ENCODE results near the gene PLCH1.

The PLCH1 gene

GRCh38 chr3:155327871-155328270 is 417.0 kb downstream of the PLCH1 start:
- TF ChIP-seq, protein P1, sequence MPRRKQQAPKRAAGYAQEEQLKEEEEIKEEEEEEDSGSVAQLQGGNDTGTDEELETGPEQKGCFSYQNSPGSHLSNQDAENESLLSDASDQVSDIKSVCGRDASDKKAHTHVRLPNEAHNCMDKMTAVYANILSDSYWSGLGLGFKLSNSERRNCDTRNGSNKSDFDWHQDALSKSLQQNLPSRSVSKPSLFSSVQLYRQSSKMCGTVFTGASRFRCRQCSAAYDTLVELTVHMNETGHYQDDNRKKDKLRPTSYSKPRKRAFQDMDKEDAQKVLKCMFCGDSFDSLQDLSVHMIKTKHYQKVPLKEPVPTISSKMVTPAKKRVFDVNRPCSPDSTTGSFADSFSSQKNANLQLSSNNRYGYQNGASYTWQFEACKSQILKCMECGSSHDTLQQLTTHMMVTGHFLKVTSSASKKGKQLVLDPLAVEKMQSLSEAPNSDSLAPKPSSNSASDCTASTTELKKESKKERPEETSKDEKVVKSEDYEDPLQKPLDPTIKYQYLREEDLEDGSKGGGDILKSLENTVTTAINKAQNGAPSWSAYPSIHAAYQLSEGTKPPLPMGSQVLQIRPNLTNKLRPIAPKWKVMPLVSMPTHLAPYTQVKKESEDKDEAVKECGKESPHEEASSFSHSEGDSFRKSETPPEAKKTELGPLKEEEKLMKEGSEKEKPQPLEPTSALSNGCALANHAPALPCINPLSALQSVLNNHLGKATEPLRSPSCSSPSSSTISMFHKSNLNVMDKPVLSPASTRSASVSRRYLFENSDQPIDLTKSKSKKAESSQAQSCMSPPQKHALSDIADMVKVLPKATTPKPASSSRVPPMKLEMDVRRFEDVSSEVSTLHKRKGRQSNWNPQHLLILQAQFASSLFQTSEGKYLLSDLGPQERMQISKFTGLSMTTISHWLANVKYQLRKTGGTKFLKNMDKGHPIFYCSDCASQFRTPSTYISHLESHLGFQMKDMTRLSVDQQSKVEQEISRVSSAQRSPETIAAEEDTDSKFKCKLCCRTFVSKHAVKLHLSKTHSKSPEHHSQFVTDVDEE (CRISPR knock-in tag; IDR thresholded peaks at IDR 0.05): no peak
- TF ChIP-seq ZNF8 (CRISPR knock-in tag; IDR thresholded peaks at IDR 0.05) (no peak), GLIS3 (CRISPR knock-in tag; IDR thresholded peaks at IDR 0.05) (no peak), ZNF70 (CRISPR knock-in tag; IDR thresholded peaks at IDR 0.05) (no peak), ZFP30 (CRISPR knock-in tag; IDR thresholded peaks at IDR 0.05) (no peak), OSR1 (CRISPR knock-in tag; IDR thresholded peaks at IDR 0.05) (no peak)
- ATAC-seq: no peak

DNA sequence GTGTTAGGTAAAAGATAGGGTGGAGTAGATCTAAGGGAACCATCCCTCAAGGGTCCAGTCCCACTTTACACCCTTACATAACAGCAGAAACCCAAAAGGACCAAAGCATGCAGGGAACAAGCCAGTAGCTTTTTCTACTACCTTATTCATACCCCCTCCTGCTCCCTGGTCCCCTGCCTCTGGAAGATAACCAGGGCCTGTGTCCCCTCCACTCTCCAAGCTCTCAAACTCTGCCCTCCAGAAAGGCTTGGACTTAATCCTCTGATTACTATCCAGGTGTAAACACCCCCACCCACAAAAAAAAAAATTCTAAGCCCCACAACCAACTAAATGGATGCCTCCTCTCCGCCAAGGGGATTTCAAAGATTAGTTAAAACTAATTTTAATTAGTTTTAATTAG is 417.4 kb downstream of the PLCH1 start:
- no peak for TF ChIP-seq TOX (CRISPR knock-in tag; IDR thresholded peaks at IDR 0.05; ENCODE audit: borderline replicate concordance)
- no peak for TF ChIP-seq ISL1 (CRISPR knock-in tag; IDR thresholded peaks at IDR 0.05)
- TF ChIP-seq, protein P2, sequence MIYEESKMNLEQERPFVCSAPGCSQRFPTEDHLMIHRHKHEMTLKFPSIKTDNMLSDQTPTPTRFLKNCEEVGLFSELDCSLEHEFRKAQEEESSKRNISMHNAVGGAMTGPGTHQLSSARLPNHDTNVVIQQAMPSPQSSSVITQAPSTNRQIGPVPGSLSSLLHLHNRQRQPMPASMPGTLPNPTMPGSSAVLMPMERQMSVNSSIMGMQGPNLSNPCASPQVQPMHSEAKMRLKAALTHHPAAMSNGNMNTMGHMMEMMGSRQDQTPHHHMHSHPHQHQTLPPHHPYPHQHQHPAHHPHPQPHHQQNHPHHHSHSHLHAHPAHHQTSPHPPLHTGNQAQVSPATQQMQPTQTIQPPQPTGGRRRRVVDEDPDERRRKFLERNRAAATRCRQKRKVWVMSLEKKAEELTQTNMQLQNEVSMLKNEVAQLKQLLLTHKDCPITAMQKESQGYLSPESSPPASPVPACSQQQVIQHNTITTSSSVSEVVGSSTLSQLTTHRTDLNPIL (CRISPR knock-in tag; IDR thresholded peaks at IDR 0.05; ENCODE audit: low read depth): no peak
- no peak for TF ChIP-seq PPARA (CRISPR knock-in tag; IDR thresholded peaks at IDR 0.05; ENCODE audit: borderline replicate concordance)
- TF ChIP-seq, protein P1 (CRISPR knock-in tag; IDR thresholded peaks at IDR 0.05): no peak
- TF ChIP-seq ZNF70 (CRISPR knock-in tag; IDR thresholded peaks at IDR 0.05): no peak
- TF ChIP-seq OSR1 (CRISPR knock-in tag; IDR thresholded peaks at IDR 0.05): no peak
- no peak for TF ChIP-seq RARB (CRISPR knock-in tag; IDR thresholded peaks at IDR 0.05)
- no peak for ATAC-seq

DNA sequence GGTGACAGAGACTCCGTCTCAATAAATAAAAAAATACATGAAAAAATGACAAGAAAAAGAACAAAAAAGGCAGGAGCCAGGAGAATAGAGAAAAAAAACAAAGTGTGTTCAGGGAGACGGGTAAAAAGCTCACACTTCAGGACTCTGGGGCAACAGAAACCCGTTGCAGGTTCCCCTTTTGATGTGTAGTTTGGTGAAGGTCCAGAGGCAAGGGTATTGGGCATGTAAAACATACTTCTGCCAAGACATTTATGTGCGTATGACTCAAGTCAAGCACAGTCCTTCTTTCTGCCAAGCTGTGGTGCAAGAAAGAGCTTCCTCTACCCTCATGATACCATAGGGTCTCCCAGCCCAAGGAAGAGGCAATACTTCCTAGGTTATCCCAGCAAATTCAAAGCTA is 418.0 kb downstream of the PLCH1 start:
- no peak for ATAC-seq
- no peak for TF ChIP-seq ZC3H10 (CRISPR knock-in tag; IDR thresholded peaks at IDR 0.05)
- TF ChIP-seq TOX (CRISPR knock-in tag; IDR thresholded peaks at IDR 0.05; ENCODE audit: borderline replicate concordance): no peak
- TF ChIP-seq ZFP3 (CRISPR knock-in tag; IDR thresholded peaks at IDR 0.05): no peak

DNA sequence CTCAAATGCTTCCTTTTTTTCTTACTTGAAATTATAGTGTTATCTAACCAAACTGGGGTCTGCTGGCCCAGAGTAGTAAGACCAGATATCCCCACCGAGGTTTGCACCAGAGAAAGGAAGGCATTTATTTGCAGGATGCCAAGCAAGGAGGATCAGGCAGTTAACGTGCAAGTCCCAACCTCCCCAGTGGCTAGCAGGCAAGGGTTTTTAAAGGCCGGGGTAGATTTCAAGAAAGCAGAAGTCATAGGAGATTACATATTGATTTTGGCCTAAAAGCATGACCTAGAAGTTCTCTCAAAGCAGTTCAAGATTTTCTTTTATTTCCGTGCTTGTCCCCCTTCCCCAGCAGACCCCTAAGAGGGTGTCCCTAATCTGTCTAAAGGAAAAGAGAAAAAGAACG is 418.6 kb downstream of the PLCH1 start:
- no peak for ATAC-seq
- TF ChIP-seq, protein P2 (CRISPR knock-in tag; IDR thresholded peaks at IDR 0.05; ENCODE audit: low read depth): no peak
- no peak for TF ChIP-seq RARB (CRISPR knock-in tag; IDR thresholded peaks at IDR 0.05)
- no peak for TF ChIP-seq ZC3H10 (CRISPR knock-in tag; IDR thresholded peaks at IDR 0.05)
- TF ChIP-seq, protein P3, sequence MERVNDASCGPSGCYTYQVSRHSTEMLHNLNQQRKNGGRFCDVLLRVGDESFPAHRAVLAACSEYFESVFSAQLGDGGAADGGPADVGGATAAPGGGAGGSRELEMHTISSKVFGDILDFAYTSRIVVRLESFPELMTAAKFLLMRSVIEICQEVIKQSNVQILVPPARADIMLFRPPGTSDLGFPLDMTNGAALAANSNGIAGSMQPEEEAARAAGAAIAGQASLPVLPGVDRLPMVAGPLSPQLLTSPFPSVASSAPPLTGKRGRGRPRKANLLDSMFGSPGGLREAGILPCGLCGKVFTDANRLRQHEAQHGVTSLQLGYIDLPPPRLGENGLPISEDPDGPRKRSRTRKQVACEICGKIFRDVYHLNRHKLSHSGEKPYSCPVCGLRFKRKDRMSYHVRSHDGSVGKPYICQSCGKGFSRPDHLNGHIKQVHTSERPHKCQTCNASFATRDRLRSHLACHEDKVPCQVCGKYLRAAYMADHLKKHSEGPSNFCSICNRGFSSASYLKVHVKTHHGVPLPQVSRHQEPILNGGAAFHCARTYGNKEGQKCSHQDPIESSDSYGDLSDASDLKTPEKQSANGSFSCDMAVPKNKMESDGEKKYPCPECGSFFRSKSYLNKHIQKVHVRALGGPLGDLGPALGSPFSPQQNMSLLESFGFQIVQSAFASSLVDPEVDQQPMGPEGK (CRISPR knock-in tag; IDR thresholded peaks at IDR 0.05; ENCODE audit: borderline replicate concordance): no peak
- no peak for TF ChIP-seq PPARA (CRISPR knock-in tag; IDR thresholded peaks at IDR 0.05; ENCODE audit: borderline replicate concordance)
- TF ChIP-seq CSRNP3 (CRISPR knock-in tag; IDR thresholded peaks at IDR 0.05): no peak
- TF ChIP-seq BACH2 (CRISPR knock-in tag; IDR thresholded peaks at IDR 0.05; ENCODE audit: borderline replicate concordance): no peak
- no peak for TF ChIP-seq TCF4 (CRISPR knock-in tag; IDR thresholded peaks at IDR 0.05; ENCODE audit: borderline replicate concordance)
- TF ChIP-seq POU6F1 (CRISPR knock-in tag; IDR thresholded peaks at IDR 0.05; ENCODE audit: borderline replicate concordance, low read depth): no peak
- TF ChIP-seq GLIS3 (CRISPR knock-in tag; IDR thresholded peaks at IDR 0.05): no peak
- TF ChIP-seq SNAI2 (CRISPR knock-in tag; IDR thresholded peaks at IDR 0.05): no peak
- TF ChIP-seq, protein P1 (CRISPR knock-in tag; IDR thresholded peaks at IDR 0.05): no peak
- no peak for TF ChIP-seq OSR1 (CRISPR knock-in tag; IDR thresholded peaks at IDR 0.05)
